HG02571 (cell line): ENCODE measurements around the gene ATF6.

ENCODE experiments used
- ATAC-seq: cut with Tn5 transposase; IDR thresholded peaks from one replicate; pipeline ENCODE4 v1.9.1; 2021; ENCODE audit warnings: mild to moderate bottlenecking, moderate library complexity; ENCODE audit not compliant: unreplicated experiment

ATF6 gene

GRCh38 chr1:161956930-161957329 lies 190.8 kb downstream of the ATF6 start:
- ATAC-seq: no peak

GRCh38 chr1:161958425-161958824 lies 192.3 kb downstream of the ATF6 start:
- ATAC-seq: no peak

- peak; percentile 74 for ATAC-seq
Measured at GRCh38 chr1:161962091-161962887, 196.2 kb downstream of the ATF6 start.

- no peak for ATAC-seq
Measured at GRCh38 chr1:161966067-161966466, 199.9 kb downstream of the ATF6 start.

GRCh38 chr1:161970036-161970435 lies 203.9 kb downstream of the ATF6 start:
- ATAC-seq: no peak

GRCh38 chr1:161970633-161971032 lies 204.5 kb downstream of the ATF6 start:
- no peak for ATAC-seq

- ATAC-seq: no peak
Measured at GRCh38 chr1:161972828-161973227, 206.7 kb downstream of the ATF6 start.

GRCh38 chr1:161973924-161974845 lies 208.1 kb downstream of the ATF6 start:
- no peak for ATAC-seq

GRCh38 chr1:161978011-161978790 lies 212.1 kb downstream of the ATF6 start:
- ATAC-seq: no peak

- no peak for ATAC-seq
Measured at GRCh38 chr1:161981126-161981525, 215.0 kb downstream of the ATF6 start.

- no peak for ATAC-seq
Measured at GRCh38 chr1:161981735-161982506, 215.8 kb downstream of the ATF6 start.

GRCh38 chr1:161982507-161982895 lies 216.4 kb downstream of the ATF6 start:
- ATAC-seq: no peak

GRCh38 chr1:161982917-161983316 lies 216.8 kb downstream of the ATF6 start:
- ATAC-seq: no peak

GRCh38 chr1:161983725-161984124 lies 217.6 kb downstream of the ATF6 start:
- no peak for ATAC-seq

GRCh38 chr1:161985301-161985822 lies 219.2 kb downstream of the ATF6 start:
- ATAC-seq: no peak

- no peak for ATAC-seq
Measured at GRCh38 chr1:161986328-161986727, 220.2 kb downstream of the ATF6 start.

- ATAC-seq: no peak
Measured at GRCh38 chr1:161987303-161987702, 221.2 kb downstream of the ATF6 start.

GRCh38 chr1:161987872-161988271 lies 221.8 kb downstream of the ATF6 start:
- no peak for ATAC-seq

GRCh38 chr1:161988413-161988812 lies 222.3 kb downstream of the ATF6 start:
- no peak for ATAC-seq

- ATAC-seq: no peak
Measured at GRCh38 chr1:161989108-161989507, 223.0 kb downstream of the ATF6 start.
